GM13976 (cell line): ENCODE measurements around the gene XXYLT1.

Experiments used
- DNase-seq: peaks from one replicate; pipeline ENCODE4 v3.0.0; 2012; ENCODE audit warnings: low spot score
- CTCF ChIP-seq: IDR thresholded peaks from 2 replicates; pipeline ENCODE4 v1.5.1; 2012; ENCODE audit warnings: borderline replicate concordance, mild to moderate bottlenecking; ENCODE audit not compliant: insufficient read depth; ENCODE audit errors: extremely low read depth, missing control alignments, control extremely low read depth
- in situ Hi-C: fragments of 300-500 bp; cut with MboI; formaldehyde crosslinking; loops from one replicate; pipeline ENCODE4 v1.12.0; 2022; ENCODE audit warnings: low sequenced_read_pairs, mixed read lengths, inconsistent platforms; ENCODE audit not compliant: unreplicated experiment

The XXYLT1 gene

GRCh38 chr3:195080125-195080524 is 190.8 kb downstream of the XXYLT1 start:
- no peak for TF ChIP-seq CTCF
- DNase-seq, result no peak
- in situ Hi-C loops, result no loop called here

- no peak for TF ChIP-seq CTCF
- in situ Hi-C loops, result no loop called here
- no peak for DNase-seq
Measured at GRCh38 chr3:195079636-195080035, 191.3 kb downstream of the XXYLT1 start.

GRCh38 chr3:195078891-195079440 is 192.0 kb downstream of the XXYLT1 start:
- no peak for DNase-seq
- in situ Hi-C loops, result no loop called here
- no peak for TF ChIP-seq CTCF

- DNase-seq, result no peak
- TF ChIP-seq CTCF, result no peak
- in situ Hi-C loops, result no loop called here
Measured at GRCh38 chr3:195077611-195078540, 193.1 kb downstream of the XXYLT1 start.

GRCh38 chr3:195076981-195077610 is 193.9 kb downstream of the XXYLT1 start:
- no peak for TF ChIP-seq CTCF
- in situ Hi-C loops, result no loop called here
- DNase-seq, result no peak

GRCh38 chr3:195075941-195076875 is 194.8 kb downstream of the XXYLT1 start:
- DNase-seq, result no peak
- no peak for TF ChIP-seq CTCF
- in situ Hi-C loops, result no loop called here
